ENCODE results near the gene HGD. TPM values are rescaled to one million over a fixed set of nuclear protein-coding genes. Genes with fewer than 3 reads are reported as not detected.

The HGD gene
- total RNA-seq, 1 experiment from 2014 or later, result 0.44 TPM

DNA sequence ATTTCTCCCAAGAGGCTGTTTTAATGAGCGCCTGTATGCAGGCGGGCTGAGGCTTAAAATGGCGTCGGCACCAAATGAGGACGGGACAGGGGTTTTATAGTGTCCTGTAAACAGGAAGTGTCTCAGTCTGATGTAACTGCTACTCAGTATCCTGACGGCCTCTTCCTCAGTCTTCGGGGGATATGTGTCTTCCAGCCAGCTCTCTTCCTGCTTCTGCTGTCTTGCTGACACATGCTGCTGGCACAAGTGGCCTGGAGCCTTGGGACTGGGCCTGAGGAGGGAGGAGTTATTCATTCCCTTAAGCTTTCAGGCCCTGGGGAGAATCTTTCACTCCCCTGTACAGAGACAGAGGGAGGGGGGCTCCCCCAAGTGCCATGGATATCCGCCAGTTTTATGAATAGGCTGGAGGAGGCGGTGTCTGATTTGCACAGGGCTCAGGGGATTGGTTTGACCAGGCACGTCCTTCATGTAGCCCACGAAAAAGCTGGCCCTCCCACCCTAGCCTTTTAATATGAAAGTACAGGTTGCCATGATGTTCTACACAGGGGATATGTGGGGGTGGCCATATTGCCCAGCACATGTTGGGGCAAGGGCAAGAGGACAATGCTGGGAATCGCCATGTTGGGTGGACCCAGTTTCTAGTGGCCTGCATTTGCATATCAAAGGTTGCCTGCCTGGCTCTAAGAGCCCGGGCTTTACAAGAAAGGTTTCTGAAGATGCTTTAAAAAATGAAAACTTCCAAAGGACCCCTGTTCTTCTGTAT is 66.0 kb downstream of the HGD start:
- Mint-ChIP-seq H3K36me3 (ENCODE audit: insufficient read depth, unreplicated experiment) (peaks cover 4% of the 10 kb centered on the region), H3K27me3 (ENCODE audit: insufficient read depth, unreplicated experiment) (no peaks in the 10 kb centered on the region), H3K4me3 (ENCODE audit: unreplicated experiment) (no peak overlapping the region), H3K9me3 (ENCODE audit: unreplicated experiment) (no peaks in the 10 kb centered on the region), H3K27ac (ENCODE audit: low read depth, unreplicated experiment) (no peak overlapping the region), H3K4me1 (ENCODE audit: insufficient read depth, unreplicated experiment) (no peaks in the 10 kb centered on the region)
- no TSS peak for BruUV-seq (replicated peaks)
- no peak for TF ChIP-seq CTCF (IDR thresholded peaks at IDR 0.05; ENCODE audit: unreplicated experiment)
- ChIA-PET POLR2A (no interaction called here), CTCF (interaction anchor here (0.6 kb wide), 1 partner anchor 15 kb away, joined by 3 read pairs; no protein-coding TSS in a partner anchor)
- no peak for DNase-seq (ENCODE audit: unreplicated experiment)
- intact Hi-C loops (cut with micrococcal nuclease), result no loop called here

DNA sequence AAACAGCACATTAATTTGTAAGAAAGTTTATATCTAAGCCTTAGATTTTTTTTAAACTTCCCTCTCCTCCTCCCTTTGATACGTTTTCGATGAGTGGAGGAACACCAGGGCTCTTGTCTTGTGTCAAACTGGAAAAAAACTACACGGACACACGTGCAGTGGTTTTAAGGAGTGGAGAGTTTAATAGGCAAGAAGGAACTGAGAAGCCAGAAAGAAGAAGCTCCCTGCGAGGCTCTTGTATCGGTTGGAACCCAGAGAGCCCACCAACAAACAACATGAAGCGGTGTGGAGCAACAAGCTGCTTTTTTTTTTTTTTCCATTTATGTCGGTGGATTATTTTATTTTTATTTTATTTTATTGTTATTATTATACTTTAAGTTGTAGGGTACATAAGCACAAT is 67.3 kb downstream of the HGD start:
- BruUV-seq (replicated peaks), result no TSS peak
- H3K27me3 Mint-ChIP-seq (ENCODE audit: insufficient read depth, unreplicated experiment), result no peaks in the 10 kb centered on the region
- intact Hi-C loops (cut with micrococcal nuclease), result no loop called here
- no peak for TF ChIP-seq CTCF (IDR thresholded peaks at IDR 0.05; ENCODE audit: unreplicated experiment)
- no peak overlapping the region for H3K27ac Mint-ChIP-seq (ENCODE audit: low read depth, unreplicated experiment)
- no peaks in the 10 kb centered on the region for H3K4me1 Mint-ChIP-seq (ENCODE audit: insufficient read depth, unreplicated experiment)
- ChIA-PET POLR2A (interaction anchor here (0.9 to 1.3 kb wide), 2 partner anchors 11 to 19 kb away, joined by 5 read pairs; partner anchors contain the start of gene NDUFB4), CTCF (interaction anchor here (0.5 to 0.6 kb wide), 3 partner anchors 29 to 148 kb away, joined by 3 read pairs; no protein-coding TSS in a partner anchor)
- DNase-seq (ENCODE audit: unreplicated experiment), result no peak
- H3K36me3 Mint-ChIP-seq (ENCODE audit: insufficient read depth, unreplicated experiment), result peaks cover 4% of the 10 kb centered on the region
- no peak overlapping the region for H3K4me3 Mint-ChIP-seq (ENCODE audit: unreplicated experiment)
- H3K9me3 Mint-ChIP-seq (ENCODE audit: unreplicated experiment), result no peaks in the 10 kb centered on the region

DNA sequence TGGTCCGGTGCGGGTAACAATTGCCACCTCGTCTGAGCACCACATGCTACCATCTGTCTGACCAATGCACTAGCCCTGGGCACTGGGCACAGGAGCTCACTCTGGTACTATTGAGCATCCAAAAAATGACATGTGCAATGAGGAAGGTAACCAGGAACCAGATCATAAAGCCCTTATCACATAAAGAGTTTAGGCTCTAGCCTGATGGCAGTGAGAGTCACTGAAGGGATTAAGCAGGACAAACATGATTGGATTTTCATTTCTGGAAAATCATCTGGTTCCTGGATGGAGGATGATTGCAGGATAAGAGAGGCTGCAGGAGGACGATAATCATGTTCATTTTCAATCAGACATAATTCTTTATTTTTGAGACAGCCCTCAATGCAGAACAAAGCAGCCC is 73.5 kb downstream of the HGD start:
- BruUV-seq (replicated peaks), result no TSS peak
- no peak for DNase-seq (ENCODE audit: unreplicated experiment)
- H3K9me3 Mint-ChIP-seq (ENCODE audit: unreplicated experiment), result no peaks in the 10 kb centered on the region
- no peak overlapping the region for H3K27ac Mint-ChIP-seq (ENCODE audit: low read depth, unreplicated experiment)
- H3K36me3 Mint-ChIP-seq (ENCODE audit: insufficient read depth, unreplicated experiment), result no peaks in the 10 kb centered on the region
- intact Hi-C loops (cut with micrococcal nuclease), result no loop called here
- POLR2A ChIA-PET, result interaction anchor here (0.6 to 1.0 kb wide), 2 partner anchors 12 to 870 kb away, joined by 3 to 4 read pairs; partner anchors contain the start of gene NDUFB4
- CTCF ChIA-PET, result no interaction called here
- no peak for TF ChIP-seq CTCF (IDR thresholded peaks at IDR 0.05; ENCODE audit: unreplicated experiment)
- no peaks in the 10 kb centered on the region for H3K4me1 Mint-ChIP-seq (ENCODE audit: insufficient read depth, unreplicated experiment)
- no peaks in the 10 kb centered on the region for H3K27me3 Mint-ChIP-seq (ENCODE audit: insufficient read depth, unreplicated experiment)
- H3K4me3 Mint-ChIP-seq (ENCODE audit: unreplicated experiment), result no peak overlapping the region

DNA sequence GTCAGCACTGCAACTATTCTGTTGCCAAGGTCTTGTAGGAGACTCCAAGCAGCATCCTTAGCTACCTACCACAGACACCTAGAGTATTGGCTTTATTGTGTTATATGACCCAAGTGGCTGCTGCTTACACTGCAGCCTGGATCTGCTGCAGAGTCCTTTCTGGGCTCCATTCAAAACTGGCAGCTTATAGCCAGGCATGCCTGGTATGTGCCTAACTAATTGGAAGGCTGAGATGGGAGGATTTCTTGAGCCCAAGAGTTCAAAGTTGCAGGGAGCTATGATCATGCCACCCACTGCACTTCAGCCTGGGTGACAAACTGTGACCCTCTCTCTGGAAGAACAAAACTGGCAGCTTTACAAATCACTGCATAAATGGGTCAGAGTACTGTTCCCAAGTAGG is 77.3 kb downstream of the HGD start:
- BruUV-seq (replicated peaks), result no TSS peak
- no peaks in the 10 kb centered on the region for H3K4me1 Mint-ChIP-seq (ENCODE audit: insufficient read depth, unreplicated experiment)
- no peak for TF ChIP-seq CTCF (IDR thresholded peaks at IDR 0.05; ENCODE audit: unreplicated experiment)
- H3K9me3 Mint-ChIP-seq (ENCODE audit: unreplicated experiment), result no peaks in the 10 kb centered on the region
- no peaks in the 10 kb centered on the region for H3K27me3 Mint-ChIP-seq (ENCODE audit: insufficient read depth, unreplicated experiment)
- no peak overlapping the region for H3K27ac Mint-ChIP-seq (ENCODE audit: low read depth, unreplicated experiment)
- intact Hi-C loops (cut with micrococcal nuclease), result no loop called here
- CTCF ChIA-PET, result interaction anchor here (1.0 to 1.5 kb wide), 2 partner anchors 9 to 46 kb away, joined by 3 to 6 read pairs; partner anchors contain the start of gene NDUFB4
- peaks cover 15% of the 10 kb centered on the region for H3K36me3 Mint-ChIP-seq (ENCODE audit: insufficient read depth, unreplicated experiment)
- POLR2A ChIA-PET, result interaction anchor here (0.7 to 2.3 kb wide), 4 partner anchors 8 to 95 kb away, joined by 4 to 11 read pairs (median 4); partner anchors contain the start of gene NDUFB4
- no peak for DNase-seq (ENCODE audit: unreplicated experiment)
- H3K4me3 Mint-ChIP-seq (ENCODE audit: unreplicated experiment), result no peak overlapping the region

Data from MCF 10A (cell line).